HEK293T (cell line): Measurements from ENCODE around the gene APC2.

Source experiments
- ARNT ChIP-seq: fragments of 450-650 bp; IDR thresholded peaks from 2 replicates; pipeline ENCODE4 v1.6.1; 2017; ENCODE audit warnings: mild to moderate bottlenecking
- BHLHE40 ChIP-seq: fragments of 450-650 bp; IDR thresholded peaks from 2 replicates; pipeline ENCODE4 v1.6.1; 2016; ENCODE audit warnings: mild to moderate bottlenecking, moderate library complexity, borderline replicate concordance
- CTBP1 ChIP-seq: fragments of 450-650 bp; IDR thresholded peaks from 2 replicates; pipeline ENCODE4 v1.6.1; 2016; ENCODE audit warnings: borderline replicate concordance
- FOXA1 ChIP-seq: fragments of 450-650 bp; IDR thresholded peaks from 2 replicates; pipeline ENCODE4 v1.6.1; 2016; ENCODE audit warnings: mild to moderate bottlenecking
- FOXM1 ChIP-seq: fragments of 450-650 bp; IDR thresholded peaks from 2 replicates; pipeline ENCODE4 v1.6.1; 2017; ENCODE audit warnings: mild to moderate bottlenecking, borderline replicate concordance
- LEF1 ChIP-seq: fragments of 450-650 bp; IDR thresholded peaks from 2 replicates; pipeline ENCODE4 v1.6.1; 2017; ENCODE audit warnings: mild to moderate bottlenecking, borderline replicate concordance
- NFRKB ChIP-seq: fragments of 450-650 bp; IDR thresholded peaks from 2 replicates; pipeline ENCODE4 v1.6.1; 2016; ENCODE audit warnings: mild to moderate bottlenecking, moderate library complexity
- SP1 ChIP-seq: fragments of 450-650 bp; IDR thresholded peaks from 2 replicates; pipeline ENCODE4 v1.6.1; 2017
- SUZ12 ChIP-seq: fragments of 450-650 bp; IDR thresholded peaks from 2 replicates; pipeline ENCODE4 v1.6.1; 2016; ENCODE audit warnings: mild to moderate bottlenecking

DNA sequence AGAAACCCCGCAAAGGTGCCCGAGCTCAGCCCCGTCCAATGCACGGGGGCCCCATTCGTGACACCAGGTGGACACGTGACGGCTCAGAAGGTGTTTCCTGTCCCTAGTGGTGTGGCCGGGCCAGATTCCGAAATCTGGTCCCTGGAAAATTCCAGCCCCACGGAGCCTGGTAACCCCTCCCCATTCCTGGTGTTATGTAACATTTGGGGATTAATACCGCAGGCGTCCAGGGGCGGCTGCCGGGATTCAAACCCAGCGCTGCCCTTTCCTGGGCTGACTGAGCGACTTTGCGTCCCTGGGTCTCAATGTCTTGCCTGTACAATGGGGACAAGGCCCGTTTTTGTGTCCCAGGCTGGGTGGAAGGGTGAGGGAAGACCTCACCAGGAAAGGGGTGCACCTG is 72.9 kb downstream of the APC2 start:
- TF ChIP-seq ARNT = no peak
- no peak for TF ChIP-seq FOXM1
- no peak for TF ChIP-seq BHLHE40
- no peak for TF ChIP-seq SUZ12
- TF ChIP-seq SP1 = no peak
- TF ChIP-seq FOXA1 = no peak
- no peak for TF ChIP-seq LEF1
- TF ChIP-seq CTBP1 = no peak
- no peak for TF ChIP-seq NFRKB
